HG03342 (cell line): Measurements from ENCODE around the gene FCRL1.
A peak's percentile ranks its signal among the peaks of the same experiment; 100 is the strongest.

ENCODE experiments used
- ATAC-seq: cut with Tn5 transposase; IDR thresholded peaks from one replicate; pipeline ENCODE4 v1.9.1; 2021; ENCODE audit warnings: mild to moderate bottlenecking, moderate library complexity; ENCODE audit not compliant: unreplicated experiment

FCRL1 gene

GRCh38 chr1:157806431-157807149, 13.3 kb downstream of the FCRL1 start:
- peak; percentile 94 for ATAC-seq

GRCh38 chr1:157803851-157804250, 16.1 kb downstream of the FCRL1 start:
- no peak for ATAC-seq

GRCh38 chr1:157799996-157800395, 19.9 kb downstream of the FCRL1 start:
- no peak for ATAC-seq

GRCh38 chr1:157798211-157798610, 21.7 kb downstream of the FCRL1 start:
- no peak for ATAC-seq

- ATAC-seq: no peak
These were observed 34.7 kb downstream of the FCRL1 start for GRCh38 chr1:157785248-157785647.

GRCh38 chr1:157784801-157785200, 35.1 kb downstream of the FCRL1 start:
- no peak for ATAC-seq

GRCh38 chr1:157782931-157783330, 37.0 kb downstream of the FCRL1 start:
- no peak for ATAC-seq

- ATAC-seq: peak; percentile 51
These were observed 38.9 kb downstream of the FCRL1 start for GRCh38 chr1:157781048-157781447.

- ATAC-seq: peak; percentile 48
These were observed 42.9 kb downstream of the FCRL1 start, which contains the start of gene FCRL2 for GRCh38 chr1:157776971-157777391. Gene FCRL2, minus strand, starts transcription at chr1:157777132. Its CDS starts 59 bp downstream, at chr1:157777073.

- no peak for ATAC-seq
These were observed 44.6 kb downstream of the FCRL1 start for GRCh38 chr1:157775101-157775870.

GRCh38 chr1:157774412-157774811, 45.5 kb downstream of the FCRL1 start:
- ATAC-seq: no peak

- ATAC-seq: peak; percentile 73
These were observed 46.2 kb downstream of the FCRL1 start for GRCh38 chr1:157773493-157774350.

- ATAC-seq: no peak
These were observed 48.1 kb downstream of the FCRL1 start for GRCh38 chr1:157771661-157772425.

- ATAC-seq: no peak
These were observed 49.4 kb downstream of the FCRL1 start for GRCh38 chr1:157770442-157771043.

- ATAC-seq: no peak
These were observed 53.1 kb downstream of the FCRL1 start for GRCh38 chr1:157766792-157767191.

GRCh38 chr1:157758018-157758417, 61.9 kb downstream of the FCRL1 start:
- ATAC-seq: no peak

- ATAC-seq: no peak
These were observed 66.3 kb downstream of the FCRL1 start for GRCh38 chr1:157753611-157754010.

- no peak for ATAC-seq
These were observed 68.6 kb downstream of the FCRL1 start for GRCh38 chr1:157751283-157751682.

- ATAC-seq: no peak
These were observed 71.6 kb downstream of the FCRL1 start for GRCh38 chr1:157748262-157748817.
